HL-60 (cell line): ENCODE results near the gene SMG1.

Experiments used
- CTCF ChIP-seq: IDR thresholded peaks from one replicate; pipeline ENCODE4 v1.5.1; 2011; ENCODE audit warnings: low read length, control low read depth, inconsistent platforms; ENCODE audit not compliant: insufficient read depth
- GABPA ChIP-seq: IDR thresholded peaks from 2 replicates; pipeline ENCODE4 v1.6.1; 2012; ENCODE audit warnings: low read depth
- POLR2AphosphoS5 ChIP-seq: IDR thresholded peaks from 2 replicates; pipeline ENCODE4 v1.6.1; 2012; ENCODE audit warnings: low read depth
- REST ChIP-seq: IDR thresholded peaks from 2 replicates; pipeline ENCODE4 v1.6.1; 2012; ENCODE audit warnings: low read depth; ENCODE audit not compliant: insufficient replicate concordance
- SPI1 ChIP-seq: IDR thresholded peaks from 2 replicates; pipeline ENCODE4 v1.6.1; 2012; ENCODE audit warnings: low read depth, mild to moderate bottlenecking, borderline replicate concordance

- no peak for TF ChIP-seq CTCF
- no peak for TF ChIP-seq POLR2AphosphoS5
- TF ChIP-seq GABPA, result no peak
- no peak for TF ChIP-seq REST
- no peak for TF ChIP-seq SPI1
Observed at GRCh38 chr16:18953547-18953946, 27.3 kb upstream of the SMG1 start.
